ENCODE measurements around the gene TNN. TPM values are rescaled to one million over a fixed set of nuclear protein-coding genes. Genes with fewer than 3 reads are reported as not detected.
A peak's percentile ranks its signal among the peaks of the same experiment; 100 is the strongest.

TNN gene
- total and polyA plus RNA-seq, 7 experiments from 2014 or later, result not detected

DNA sequence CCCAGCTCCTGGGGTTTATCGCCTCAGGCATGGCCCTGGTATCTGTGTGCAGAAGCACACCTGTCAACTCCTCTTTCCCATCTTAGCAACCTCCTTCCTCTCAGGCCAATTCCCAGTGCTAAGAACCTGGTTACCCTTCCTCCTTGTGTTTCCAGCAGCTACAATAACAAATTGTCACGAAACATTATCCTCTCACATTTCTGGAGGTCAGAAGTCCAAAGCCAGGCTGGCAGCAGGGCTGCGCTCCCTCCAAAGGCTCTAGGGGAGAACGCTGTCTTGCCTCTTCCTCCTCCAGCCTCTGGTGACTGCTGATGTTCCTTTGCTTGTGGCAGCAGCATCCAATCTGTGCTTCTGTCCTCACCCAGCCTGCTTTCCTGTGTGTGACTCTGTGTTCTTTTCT, 33.7 kb upstream of the TNN start:
- Mint-ChIP-seq H3K4me1 (peaks cover 0 to 10% (median 9%) of the 10 kb centered on the region in 7 donors), H3K9me3 (peaks cover 0 to 2% (median 0%) of the 10 kb centered on the region in 11 donors), H3K27me3 (peaks cover 0 to 14% (median 0%) of the 10 kb centered on the region in 5 donors), H3K36me3 (no peaks in the 10 kb centered on the region), H3K4me3 (no peak overlapping the region), H3K27ac (peak overlapping the region in 1 of 9 donors; percentile 23)
- Histone ChIP-seq H3K36me3 (ENCODE audit: control insufficient read depth in 2 of 3, insufficient read depth in 3 of 3, low read length in 3 of 3) (no peaks in the 10 kb centered on the region), H3K9me3 (ENCODE audit: control insufficient read depth in 2 of 3, low read length in 3 of 3) (no peaks in the 10 kb centered on the region), H3K27me3 (ENCODE audit: control insufficient read depth in 2 of 2, insufficient read depth in 2 of 2, low read length in 2 of 2) (no peaks in the 10 kb centered on the region), H3K27ac (ENCODE audit: low read depth, low read length) (no peak overlapping the region), H3K4me3 (ENCODE audit: low read length) (no peak overlapping the region), H3K4me1 (ENCODE audit: control insufficient read depth in 2 of 2, insufficient read depth in 2 of 2, low read length in 2 of 2) (peaks cover 0 to 6% of the 10 kb centered on the region in 2 donors)
- intact Hi-C loops (cut with micrococcal nuclease), result no loop called here
- POLR2A ChIA-PET, result interaction anchor here (0.5 kb wide), 1 partner anchor 272 kb away, joined by 3 read pairs; no protein-coding TSS in a partner anchor
- CTCF ChIA-PET, result no interaction called here
- ATAC-seq (no peak), DNase-seq (no peak)

DNA sequence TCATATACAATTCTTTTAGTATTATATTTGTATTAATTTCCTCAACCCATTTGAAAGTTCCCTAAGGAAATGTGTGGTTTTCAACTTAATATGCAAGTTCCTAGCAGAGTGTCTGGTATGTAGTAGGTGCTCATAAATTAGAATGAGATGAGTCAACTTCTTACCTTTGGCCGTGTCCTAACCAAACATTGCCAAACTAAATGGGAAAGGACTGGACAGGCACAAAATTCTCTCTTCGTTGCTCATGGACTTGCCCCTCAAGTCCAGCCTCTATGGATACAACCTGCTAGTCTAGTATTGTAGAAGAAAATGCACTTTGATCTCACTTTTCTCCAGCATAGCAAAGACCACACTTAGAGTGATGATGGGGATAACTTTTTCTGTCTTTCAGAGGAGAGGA, 32.9 kb upstream of the TNN start:
- no peak overlapping the region for H3K4me3 ChIP-seq (ENCODE audit: low read length)
- ChIA-PET CTCF (no interaction called here), POLR2A (no interaction called here)
- H3K4me1 ChIP-seq (ENCODE audit: control insufficient read depth in 2 of 2, insufficient read depth in 2 of 2, low read length in 2 of 2), result peaks cover 0 to 3% of the 10 kb centered on the region in 2 donors
- Mint-ChIP-seq H3K4me3 (no peak overlapping the region), H3K27me3 (peaks cover 0 to 14% (median 0%) of the 10 kb centered on the region in 5 donors), H3K4me1 (peaks cover 0 to 4% (median 2%) of the 10 kb centered on the region in 7 donors), H3K36me3 (no peaks in the 10 kb centered on the region), H3K9me3 (peaks cover 0 to 2% (median 0%) of the 10 kb centered on the region in 11 donors), H3K27ac (no peak overlapping the region)
- no peaks in the 10 kb centered on the region for H3K36me3 ChIP-seq (ENCODE audit: control insufficient read depth in 2 of 3, insufficient read depth in 3 of 3, low read length in 3 of 3)
- no peak for ATAC-seq
- H3K27me3 ChIP-seq (ENCODE audit: control insufficient read depth in 2 of 2, insufficient read depth in 2 of 2, low read length in 2 of 2), result no peaks in the 10 kb centered on the region
- H3K27ac ChIP-seq (ENCODE audit: low read depth, low read length), result no peak overlapping the region
- DNase-seq, result no peak
- intact Hi-C loops (cut with micrococcal nuclease), result no loop called here
- no peaks in the 10 kb centered on the region for H3K9me3 ChIP-seq (ENCODE audit: control insufficient read depth in 2 of 3, low read length in 3 of 3)

DNA sequence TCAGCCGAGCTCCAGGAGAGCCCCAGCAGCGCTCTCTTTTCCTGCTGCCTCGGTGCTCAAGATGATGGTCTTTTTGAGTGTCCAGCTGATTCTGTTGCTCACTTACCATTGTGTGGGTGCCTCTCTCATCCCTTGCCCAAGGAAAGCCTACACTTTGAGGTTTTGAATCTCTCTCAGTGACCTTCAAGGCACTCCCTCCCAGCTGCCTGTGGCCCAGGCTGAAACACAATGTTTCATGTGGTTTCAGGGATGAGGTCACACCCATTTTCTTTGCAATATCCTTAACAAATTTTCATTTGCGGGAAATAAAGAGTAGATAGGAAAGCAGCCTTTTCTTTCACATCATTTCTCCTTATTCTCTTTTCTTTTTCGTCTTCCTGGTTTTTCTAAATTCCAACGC, 31.8 kb upstream of the TNN start:
- H3K36me3 Mint-ChIP-seq, result no peaks in the 10 kb centered on the region
- ChIA-PET POLR2A (interaction anchor here (0.6 kb wide), 1 partner anchor 379 kb away, joined by 3 read pairs; no protein-coding TSS in a partner anchor), CTCF (interaction anchor here (0.5 kb wide), 1 partner anchor 1075 kb away, joined by 3 read pairs; no protein-coding TSS in a partner anchor)
- H3K36me3 ChIP-seq (ENCODE audit: control insufficient read depth in 2 of 3, insufficient read depth in 3 of 3, low read length in 3 of 3), result no peaks in the 10 kb centered on the region
- H3K9me3 ChIP-seq (ENCODE audit: control insufficient read depth in 2 of 3, low read length in 3 of 3), result no peaks in the 10 kb centered on the region
- no peaks in the 10 kb centered on the region for H3K4me1 ChIP-seq (ENCODE audit: control insufficient read depth in 2 of 2, insufficient read depth in 2 of 2, low read length in 2 of 2)
- no peak overlapping the region for H3K27ac Mint-ChIP-seq
- no peaks in the 10 kb centered on the region for H3K27me3 ChIP-seq (ENCODE audit: control insufficient read depth in 2 of 2, insufficient read depth in 2 of 2, low read length in 2 of 2)
- H3K4me3 Mint-ChIP-seq, result no peak overlapping the region
- no peak for DNase-seq
- no peak for ATAC-seq
- H3K27ac ChIP-seq (ENCODE audit: low read depth, low read length), result no peak overlapping the region
- intact Hi-C loops (cut with micrococcal nuclease), result no loop called here
- peaks cover 0 to 20% (median 0%) of the 10 kb centered on the region in 5 donors for H3K27me3 Mint-ChIP-seq
- no peak overlapping the region for H3K4me3 ChIP-seq (ENCODE audit: low read length)
- H3K4me1 Mint-ChIP-seq, result peaks cover 0 to 2% (median 0%) of the 10 kb centered on the region in 7 donors
- H3K9me3 Mint-ChIP-seq, result peaks cover 0 to 2% (median 0%) of the 10 kb centered on the region in 11 donors

DNA sequence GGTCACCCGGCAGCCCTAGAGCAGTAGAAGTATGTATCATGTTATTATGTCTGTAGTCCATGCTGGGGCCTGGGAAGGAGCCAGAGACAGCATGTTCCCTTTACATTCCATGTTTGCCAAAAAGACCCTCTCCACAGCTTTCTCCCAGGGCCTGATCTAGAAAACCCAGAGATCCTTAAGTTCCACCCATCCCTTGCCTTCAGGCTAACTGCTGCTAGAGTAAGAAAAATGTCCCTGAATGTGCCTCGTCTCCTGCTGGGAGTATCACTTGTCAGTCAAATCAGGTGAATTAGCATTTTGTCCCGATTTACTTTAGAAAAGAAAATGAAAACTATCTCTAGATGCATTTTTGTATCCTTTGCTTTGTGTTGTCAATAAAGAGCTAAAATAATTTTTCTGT, 31.2 kb upstream of the TNN start:
- Mint-ChIP-seq H3K4me1 (peaks cover 0 to 2% (median 0%) of the 10 kb centered on the region in 7 donors), H3K27me3 (peaks cover 0 to 20% (median 0%) of the 10 kb centered on the region in 5 donors), H3K27ac (no peak overlapping the region), H3K4me3 (no peak overlapping the region), H3K36me3 (no peaks in the 10 kb centered on the region), H3K9me3 (peaks cover 0 to 2% (median 0%) of the 10 kb centered on the region in 11 donors)
- intact Hi-C loops (cut with micrococcal nuclease), result no loop called here
- ChIA-PET POLR2A (interaction anchor here (0.6 kb wide), 1 partner anchor 380 kb away, joined by 3 read pairs; no protein-coding TSS in a partner anchor), CTCF (no interaction called here)
- no peaks in the 10 kb centered on the region for H3K27me3 ChIP-seq (ENCODE audit: control insufficient read depth in 2 of 2, insufficient read depth in 2 of 2, low read length in 2 of 2)
- H3K4me1 ChIP-seq (ENCODE audit: control insufficient read depth in 2 of 2, insufficient read depth in 2 of 2, low read length in 2 of 2), result no peaks in the 10 kb centered on the region
- ATAC-seq (no peak), DNase-seq (no peak)
- no peak overlapping the region for H3K27ac ChIP-seq (ENCODE audit: low read depth, low read length)
- no peaks in the 10 kb centered on the region for H3K36me3 ChIP-seq (ENCODE audit: control insufficient read depth in 2 of 3, insufficient read depth in 3 of 3, low read length in 3 of 3)
- no peak overlapping the region for H3K4me3 ChIP-seq (ENCODE audit: low read length)
- no peaks in the 10 kb centered on the region for H3K9me3 ChIP-seq (ENCODE audit: control insufficient read depth in 2 of 3, low read length in 3 of 3)

DNA sequence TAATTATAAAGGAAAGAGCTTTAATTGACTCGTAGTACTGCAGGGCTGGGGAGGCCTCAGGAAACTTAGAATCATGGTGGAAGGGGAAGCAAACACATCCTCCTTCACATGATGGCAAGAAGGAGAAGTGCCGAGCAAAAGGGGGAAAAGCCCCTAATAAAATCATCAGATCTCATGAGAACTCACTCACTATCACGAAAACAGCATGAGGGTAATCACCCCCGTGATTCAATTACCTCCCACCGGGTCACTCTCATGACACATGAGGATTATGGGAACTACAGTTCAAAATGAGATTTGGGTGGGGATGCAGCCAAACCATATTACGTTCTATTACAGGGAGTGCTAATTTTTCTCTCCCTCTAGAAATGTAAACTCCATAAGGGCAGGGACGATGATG, 30.2 kb upstream of the TNN start:
- Histone ChIP-seq H3K9me3 (ENCODE audit: control insufficient read depth in 2 of 3, low read length in 3 of 3) (no peaks in the 10 kb centered on the region), H3K36me3 (ENCODE audit: control insufficient read depth in 2 of 3, insufficient read depth in 3 of 3, low read length in 3 of 3) (no peaks in the 10 kb centered on the region), H3K4me1 (ENCODE audit: control insufficient read depth in 2 of 2, insufficient read depth in 2 of 2, low read length in 2 of 2) (no peaks in the 10 kb centered on the region), H3K27me3 (ENCODE audit: control insufficient read depth in 2 of 2, insufficient read depth in 2 of 2, low read length in 2 of 2) (no peaks in the 10 kb centered on the region), H3K27ac (ENCODE audit: low read depth, low read length) (no peak overlapping the region), H3K4me3 (ENCODE audit: low read length) (no peak overlapping the region)
- Mint-ChIP-seq H3K36me3 (no peaks in the 10 kb centered on the region), H3K4me1 (peaks cover 0 to 2% (median 0%) of the 10 kb centered on the region in 7 donors), H3K27me3 (peaks cover 0 to 20% (median 0%) of the 10 kb centered on the region in 5 donors), H3K9me3 (peaks cover 0 to 2% (median 0%) of the 10 kb centered on the region in 11 donors), H3K4me3 (no peak overlapping the region), H3K27ac (no peak overlapping the region)
- intact Hi-C loops (cut with micrococcal nuclease), result no loop called here
- POLR2A ChIA-PET, result no interaction called here
- ATAC-seq (no peak), DNase-seq (no peak)
- CTCF ChIA-PET, result interaction anchor here (0.6 kb wide), 1 partner anchor 1618 kb away, joined by 5 read pairs; no protein-coding TSS in a partner anchor

DNA sequence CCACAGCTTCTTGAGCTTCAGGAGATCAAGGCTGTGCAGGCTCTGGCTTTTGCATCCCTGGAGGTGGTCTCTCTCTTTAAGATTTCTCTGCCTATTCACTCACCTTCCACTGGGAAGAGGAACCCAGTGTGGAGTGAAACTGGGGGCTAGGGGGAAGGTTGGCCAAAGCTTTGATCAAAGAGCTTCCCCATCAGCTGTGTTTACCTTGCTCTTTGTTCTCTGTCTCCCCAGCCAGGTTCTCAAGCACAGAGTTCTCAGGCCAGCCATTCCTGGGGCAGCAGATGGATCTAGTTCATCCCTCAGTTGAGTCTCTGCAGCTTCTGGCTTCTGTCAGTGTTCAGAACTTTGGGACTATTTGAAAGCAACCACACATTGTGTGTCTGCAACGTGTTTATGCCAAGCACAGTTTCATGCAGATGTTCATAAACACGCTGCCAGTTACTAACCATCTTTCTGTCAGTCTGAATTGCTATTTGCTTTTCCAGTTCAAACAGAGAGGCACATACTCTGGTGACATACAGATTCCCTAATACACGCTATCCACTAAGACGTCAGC, 27.2 kb upstream of the TNN start:
- Histone ChIP-seq H3K4me3 (ENCODE audit: low read length) (no peak overlapping the region), H3K27me3 (ENCODE audit: control insufficient read depth in 2 of 2, insufficient read depth in 2 of 2, low read length in 2 of 2) (no peaks in the 10 kb centered on the region), H3K9me3 (ENCODE audit: control insufficient read depth in 2 of 3, low read length in 3 of 3) (no peaks in the 10 kb centered on the region), H3K27ac (ENCODE audit: low read depth, low read length) (no peak overlapping the region), H3K4me1 (ENCODE audit: control insufficient read depth in 2 of 2, insufficient read depth in 2 of 2, low read length in 2 of 2) (no peaks in the 10 kb centered on the region), H3K36me3 (ENCODE audit: control insufficient read depth in 2 of 3, insufficient read depth in 3 of 3, low read length in 3 of 3) (no peaks in the 10 kb centered on the region)
- Mint-ChIP-seq H3K36me3 (no peaks in the 10 kb centered on the region), H3K9me3 (peaks cover 0 to 2% (median 0%) of the 10 kb centered on the region in 11 donors), H3K4me3 (no peak overlapping the region), H3K4me1 (peaks cover 0 to 2% (median 0%) of the 10 kb centered on the region in 7 donors), H3K27me3 (peaks cover 0 to 23% (median 4%) of the 10 kb centered on the region in 5 donors), H3K27ac (peak overlapping the region in 1 of 9 donors; percentile 2)
- ChIA-PET POLR2A (no interaction called here), CTCF (interaction anchor here (1.0 kb wide), 1 partner anchor 9 kb away, joined by 3 read pairs; no protein-coding TSS in a partner anchor)
- ATAC-seq (no peak), DNase-seq (no peak)
- intact Hi-C loops (cut with micrococcal nuclease), result no loop called here

DNA sequence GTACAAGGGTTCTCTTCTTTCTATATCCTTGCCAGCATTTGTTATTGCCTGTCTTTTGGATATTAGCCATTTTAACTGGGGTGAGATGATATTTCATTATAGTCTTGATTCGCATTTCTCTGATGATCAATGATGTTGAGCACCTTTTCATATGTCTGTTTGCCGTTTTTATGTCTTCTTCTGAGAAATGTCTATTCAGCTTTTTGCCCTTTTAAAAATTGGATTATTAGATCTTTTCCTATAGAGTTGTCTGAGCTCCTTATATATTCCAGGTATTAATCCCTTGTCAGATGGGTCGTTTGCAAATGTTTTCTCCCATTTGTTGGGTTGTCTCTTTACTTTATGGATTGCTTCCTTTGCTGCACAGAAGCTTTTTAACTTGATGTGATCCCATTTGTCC, 25.0 kb upstream of the TNN start:
- DNase-seq, result no peak
- POLR2A ChIA-PET, result no interaction called here
- H3K27me3 Mint-ChIP-seq, result peaks cover 0 to 16% (median 11%) of the 10 kb centered on the region in 5 donors
- CTCF ChIA-PET, result no interaction called here
- no peak overlapping the region for H3K27ac Mint-ChIP-seq
- H3K36me3 ChIP-seq (ENCODE audit: control insufficient read depth in 2 of 3, insufficient read depth in 3 of 3, low read length in 3 of 3), result no peaks in the 10 kb centered on the region
- ATAC-seq, result no peak
- H3K9me3 Mint-ChIP-seq, result peaks cover 0 to 2% (median 0%) of the 10 kb centered on the region in 11 donors
- H3K4me1 Mint-ChIP-seq, result no peaks in the 10 kb centered on the region
- no peak overlapping the region for H3K4me3 ChIP-seq (ENCODE audit: low read length)
- no peak overlapping the region for H3K27ac ChIP-seq (ENCODE audit: low read depth, low read length)
- no peaks in the 10 kb centered on the region for H3K4me1 ChIP-seq (ENCODE audit: control insufficient read depth in 2 of 2, insufficient read depth in 2 of 2, low read length in 2 of 2)
- no peaks in the 10 kb centered on the region for H3K27me3 ChIP-seq (ENCODE audit: control insufficient read depth in 2 of 2, insufficient read depth in 2 of 2, low read length in 2 of 2)
- no peak overlapping the region for H3K4me3 Mint-ChIP-seq
- H3K9me3 ChIP-seq (ENCODE audit: control insufficient read depth in 2 of 3, low read length in 3 of 3), result no peaks in the 10 kb centered on the region
- H3K36me3 Mint-ChIP-seq, result no peaks in the 10 kb centered on the region
- intact Hi-C loops (cut with micrococcal nuclease), result no loop called here
